Uterus (tissue), 4 donors: ENCODE data around the gene MCM10. TPM values are rescaled to one million over a fixed set of nuclear protein-coding genes. Genes with fewer than 3 reads are reported as not detected.

Experiments
- DNase-seq, 2 donors: peaks; one replicate each; pipeline ENCODE4 v3.0.0-alpha.2; 2019 to 2020
- H3K27ac ChIP-seq, 2 donors: fragments of 200-600 bp; sonication (generic); 1 replicate in 1 of 2; 2 replicates in 1 of 2; pipeline ENCODE4 v1.5.1; 2016 to 2018
- H3K27me3 ChIP-seq, 2 donors: fragments of 200-600 bp; sonication (generic); one replicate each; pipeline ENCODE4 v1.5.1; 2018 to 2019; ENCODE audit warnings: control low read depth in 1 of 2
- H3K36me3 ChIP-seq, 2 donors: fragments of 200-600 bp; sonication (generic); one replicate each; pipeline ENCODE4 v1.5.1; 2019; ENCODE audit warnings: control low read depth in 1 of 2
- H3K4me1 ChIP-seq, 2 donors: fragments of 200-600 bp; sonication (generic); one replicate each; pipeline ENCODE4 v1.5.1; 2018 to 2019; ENCODE audit warnings: control low read depth in 1 of 2
- H3K4me3 ChIP-seq, 2 donors: fragments of 200-600 bp; sonication (generic); 1 replicate in 1 of 2; 2 replicates in 1 of 2; pipeline ENCODE4 v1.5.1; 2018 to 2019; ENCODE audit warnings: mild to moderate bottlenecking in 1 of 2
- H3K9me3 ChIP-seq, 2 donors: fragments of 200-600 bp; sonication (generic); one replicate each; pipeline ENCODE4 v1.5.1; 2019; ENCODE audit warnings: control low read depth in 1 of 2
- POLR2A ChIP-seq, 2 donors: fragments of 450-650 bp; IDR thresholded peaks; one replicate each; pipeline ENCODE4 v1.6.1; 2016; ENCODE audit warnings: antibody characterized with exemption in 2 of 2, mild to moderate bottlenecking in 1 of 2, moderate library complexity in 1 of 2
- intact Hi-C: fragments of 100-400 bp; cut with DNase I; formaldehyde crosslinking; loops from one replicate; pipeline ENCODE4 v1.15.1; 2023; ENCODE audit warnings: low total_unique reads
- total RNA-seq, 4 donors: library from RNA; depleted of rRNA in 3 of 4; stranded (reverse); fragments of >200 nt in 3 of 4; gene quantifications; one replicate each; pipeline versions ENCODE4 v1.1.0 to v1.2.4, GENCODE V29; 2014 to 2023
- TF ChIP-seq, protein P1 (sequence below), 4 experiments: fragments of 200-600 bp in 2 of 4; fragments of 450-650 bp in 2 of 4; sonication (generic) in 2 of 4; IDR thresholded peaks; one replicate each; pipeline ENCODE4 v1.5.1; 2016 to 2019; ENCODE audit warnings: antibody characterized with exemption in 4 of 4, mild to moderate bottlenecking in 2 of 4, moderate library complexity in 1 of 4
- donor health status: DM: yes; HTN: yes; CAD: no.

MCM10 gene
- total RNA-seq, 4 donors from 2014 or later = 14.1 TPM; not detected in 3

DNA sequence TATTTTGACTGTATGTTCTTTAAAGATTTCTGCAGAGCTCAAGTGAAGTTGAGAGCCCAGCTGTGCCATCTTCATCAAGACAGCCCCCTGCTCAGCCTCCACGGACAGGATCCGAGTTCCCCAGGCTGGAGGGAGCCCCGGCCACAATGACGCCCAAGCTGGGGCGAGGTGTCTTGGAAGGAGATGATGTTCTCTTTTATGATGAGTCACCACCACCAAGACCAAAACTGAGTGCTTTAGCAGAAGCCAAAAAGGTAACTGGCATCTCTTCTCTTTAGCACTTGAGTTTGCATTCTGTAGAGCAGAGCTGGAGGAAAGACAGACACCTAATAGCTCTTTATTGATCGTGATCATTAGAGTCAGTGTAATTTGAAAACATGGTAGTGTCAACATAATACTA lies 33.7 kb downstream of the MCM10 start:
- DNase-seq = no peak
- intact Hi-C loops = no loop called here
- H3K4me3 ChIP-seq = no peak overlapping the region
- no peaks in the 10 kb centered on the region for H3K36me3 ChIP-seq
- TF ChIP-seq, protein P1, sequence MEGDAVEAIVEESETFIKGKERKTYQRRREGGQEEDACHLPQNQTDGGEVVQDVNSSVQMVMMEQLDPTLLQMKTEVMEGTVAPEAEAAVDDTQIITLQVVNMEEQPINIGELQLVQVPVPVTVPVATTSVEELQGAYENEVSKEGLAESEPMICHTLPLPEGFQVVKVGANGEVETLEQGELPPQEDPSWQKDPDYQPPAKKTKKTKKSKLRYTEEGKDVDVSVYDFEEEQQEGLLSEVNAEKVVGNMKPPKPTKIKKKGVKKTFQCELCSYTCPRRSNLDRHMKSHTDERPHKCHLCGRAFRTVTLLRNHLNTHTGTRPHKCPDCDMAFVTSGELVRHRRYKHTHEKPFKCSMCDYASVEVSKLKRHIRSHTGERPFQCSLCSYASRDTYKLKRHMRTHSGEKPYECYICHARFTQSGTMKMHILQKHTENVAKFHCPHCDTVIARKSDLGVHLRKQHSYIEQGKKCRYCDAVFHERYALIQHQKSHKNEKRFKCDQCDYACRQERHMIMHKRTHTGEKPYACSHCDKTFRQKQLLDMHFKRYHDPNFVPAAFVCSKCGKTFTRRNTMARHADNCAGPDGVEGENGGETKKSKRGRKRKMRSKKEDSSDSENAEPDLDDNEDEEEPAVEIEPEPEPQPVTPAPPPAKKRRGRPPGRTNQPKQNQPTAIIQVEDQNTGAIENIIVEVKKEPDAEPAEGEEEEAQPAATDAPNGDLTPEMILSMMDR (IDR thresholded peaks at IDR 0.05) = no peak
- TF ChIP-seq POLR2A (IDR thresholded peaks at IDR 0.05) = no peak
- no peak overlapping the region for H3K27ac ChIP-seq
- no peaks in the 10 kb centered on the region for H3K4me1 ChIP-seq
- H3K9me3 ChIP-seq = no peaks in the 10 kb centered on the region
- H3K27me3 ChIP-seq = no peaks in the 10 kb centered on the region

- H3K4me3 ChIP-seq = no peak overlapping the region
- H3K27ac ChIP-seq = no peak overlapping the region
- H3K9me3 ChIP-seq = no peaks in the 10 kb centered on the region
- H3K27me3 ChIP-seq = no peaks in the 10 kb centered on the region
- H3K36me3 ChIP-seq = no peaks in the 10 kb centered on the region
- intact Hi-C loops = no loop called here
- no peak for DNase-seq
- no peak for TF ChIP-seq POLR2A (IDR thresholded peaks at IDR 0.05)
- TF ChIP-seq, protein P1 (IDR thresholded peaks at IDR 0.05) = no peak
- no peaks in the 10 kb centered on the region for H3K4me1 ChIP-seq
Observed at GRCh38 chr10:13201132-13201531, 39.8 kb downstream of the MCM10 start.

DNA sequence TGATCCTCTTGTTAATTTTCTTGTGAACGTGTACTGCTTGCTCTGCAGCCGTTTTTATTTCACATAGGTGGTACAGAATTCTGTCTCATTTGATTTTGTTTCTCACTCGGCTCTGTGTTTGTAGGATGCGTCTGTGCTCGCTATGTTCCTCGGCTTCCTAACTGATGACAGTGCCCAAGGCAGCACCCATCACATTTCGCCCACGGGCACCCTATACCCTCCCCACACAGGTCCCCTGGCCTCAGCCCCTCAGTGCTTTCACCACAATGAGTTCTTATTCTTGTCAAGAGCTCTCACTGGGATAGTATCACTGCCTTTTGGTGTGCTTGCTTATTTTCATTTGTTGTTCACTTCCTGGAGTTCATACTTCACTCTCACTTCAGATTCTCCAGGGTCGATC lies 44.7 kb downstream of the MCM10 start:
- intact Hi-C loops = no loop called here

DNA sequence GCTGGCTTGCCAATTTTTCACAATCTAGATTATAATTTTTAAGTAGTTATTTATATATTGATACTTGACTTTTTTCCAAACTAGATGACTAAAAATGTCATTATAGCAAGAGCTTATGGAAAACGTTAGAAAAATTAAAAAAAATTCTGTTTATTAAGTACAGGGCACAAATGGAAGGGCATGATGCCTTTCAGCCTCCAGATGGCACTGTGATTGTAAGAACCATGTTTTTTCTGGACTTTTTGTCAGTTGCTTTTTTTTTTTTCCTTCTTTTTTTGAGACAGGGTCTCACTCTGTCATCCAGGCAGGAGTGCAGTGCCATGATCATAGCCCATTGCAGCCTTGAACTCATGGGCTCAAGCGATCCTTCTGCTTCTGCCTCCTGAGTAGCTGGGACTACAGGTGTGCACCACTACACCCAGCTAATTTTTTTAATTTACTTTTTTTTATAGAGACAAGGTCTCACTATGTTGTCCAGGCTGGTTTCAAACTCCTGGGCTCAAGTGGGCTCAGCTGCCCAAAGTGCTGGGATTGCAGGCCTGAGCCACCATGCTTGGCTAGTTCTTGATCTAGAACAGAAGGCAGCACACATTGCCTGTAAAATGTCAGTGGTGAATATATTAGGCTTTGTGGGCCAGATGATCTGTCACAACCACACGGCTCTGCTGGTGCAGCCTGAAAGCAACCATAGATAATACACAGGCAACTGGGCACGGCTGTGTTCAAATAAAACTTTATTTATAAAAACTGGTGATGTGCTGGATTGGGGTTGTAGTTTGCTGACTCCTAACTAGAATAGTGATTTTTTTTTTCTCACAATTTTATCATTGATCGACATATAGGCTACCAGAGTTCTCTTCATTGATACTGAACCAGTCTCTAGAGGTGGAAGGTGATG lies 45.4 kb downstream of the MCM10 start:
- no peak overlapping the region for H3K4me3 ChIP-seq
- intact Hi-C loops = no loop called here
- no peaks in the 10 kb centered on the region for H3K27me3 ChIP-seq
- no peaks in the 10 kb centered on the region for H3K36me3 ChIP-seq
- no peak overlapping the region for H3K27ac ChIP-seq
- TF ChIP-seq, protein P1 (IDR thresholded peaks at IDR 0.05) = peak in 1 of 4 experiments; percentile 18
- TF ChIP-seq POLR2A (IDR thresholded peaks at IDR 0.05) = no peak
- H3K4me1 ChIP-seq = no peaks in the 10 kb centered on the region
- DNase-seq = no peak
- no peaks in the 10 kb centered on the region for H3K9me3 ChIP-seq

More for the DNA sequence above, 44.7 kb downstream of the MCM10 start:
- H3K36me3 ChIP-seq = no peaks in the 10 kb centered on the region
- no peaks in the 10 kb centered on the region for H3K4me1 ChIP-seq
- TF ChIP-seq POLR2A (IDR thresholded peaks at IDR 0.05) = no peak
- TF ChIP-seq, protein P1 (IDR thresholded peaks at IDR 0.05) = no peak
- DNase-seq = no peak
- H3K27me3 ChIP-seq = no peaks in the 10 kb centered on the region
- H3K9me3 ChIP-seq = no peaks in the 10 kb centered on the region
- H3K4me3 ChIP-seq = no peak overlapping the region
- no peak overlapping the region for H3K27ac ChIP-seq

- no peak for TF ChIP-seq POLR2A (IDR thresholded peaks at IDR 0.05)
- TF ChIP-seq, protein P1 (IDR thresholded peaks at IDR 0.05) = no peak
- no peak overlapping the region for H3K27ac ChIP-seq
- intact Hi-C loops = no loop called here
Observed at GRCh38 chr10:13213163-13213562, 51.8 kb downstream of the MCM10 start.

More at GRCh38 chr10:13213163-13213562, 51.8 kb downstream of the MCM10 start:
- no peaks in the 10 kb centered on the region for H3K36me3 ChIP-seq
- H3K4me1 ChIP-seq = no peaks in the 10 kb centered on the region
- no peak overlapping the region for H3K4me3 ChIP-seq
- no peak for DNase-seq
- no peaks in the 10 kb centered on the region for H3K9me3 ChIP-seq
- no peaks in the 10 kb centered on the region for H3K27me3 ChIP-seq
